GM21528 (cell line): ENCODE data around the gene ADAMTSL1.

ENCODE experiments used
- ATAC-seq: cut with Tn5 transposase; IDR thresholded peaks from one replicate; pipeline ENCODE4 v1.9.1; 2021; ENCODE audit warnings: mild to moderate bottlenecking, moderate library complexity; ENCODE audit not compliant: unreplicated experiment, low FRiP score

Gene ADAMTSL1

DNA sequence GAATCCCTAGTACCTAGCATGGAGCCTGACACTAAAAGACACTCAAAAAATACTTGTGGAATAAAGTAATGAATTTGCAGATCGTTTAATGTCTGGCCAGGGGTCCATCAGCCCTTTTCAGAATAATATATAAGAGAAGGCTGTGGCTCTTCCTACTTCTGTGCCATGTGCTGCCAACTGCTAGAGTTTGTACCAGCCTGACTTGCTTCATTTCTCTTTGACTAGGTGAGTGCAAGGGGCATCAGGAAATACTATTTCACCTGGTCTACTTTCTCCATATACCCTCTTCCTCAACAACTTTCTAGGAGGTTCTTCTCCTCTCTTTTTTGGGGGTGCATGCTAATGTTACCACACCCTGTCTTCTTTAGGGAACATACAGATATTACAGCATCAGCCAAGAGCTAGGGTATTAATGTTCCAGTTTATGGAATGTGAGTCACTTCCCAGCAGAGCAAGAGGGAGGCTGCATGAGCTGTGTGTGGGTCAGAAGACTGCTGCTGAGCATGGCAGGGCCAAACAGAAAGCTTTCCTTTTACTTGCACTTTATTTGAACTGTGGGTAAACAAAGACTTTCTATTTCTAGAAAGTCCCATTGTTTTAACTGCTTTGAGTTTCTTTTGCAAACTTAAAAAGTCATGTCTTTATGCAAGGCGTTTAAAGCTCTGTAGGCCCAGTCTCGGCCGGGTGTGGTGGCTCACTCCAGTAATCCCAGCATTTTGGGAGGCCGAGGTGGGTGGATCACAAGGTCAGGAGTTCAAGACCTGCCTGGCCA is 158.9 kb downstream of the ADAMTSL1 start:
- no peak for ATAC-seq

- ATAC-seq: no peak
Measured at GRCh38 chr9:18636781-18637180, 162.8 kb downstream of the ADAMTSL1 start.

- no peak for ATAC-seq
Measured at GRCh38 chr9:18638371-18639249, 164.7 kb downstream of the ADAMTSL1 start.

DNA sequence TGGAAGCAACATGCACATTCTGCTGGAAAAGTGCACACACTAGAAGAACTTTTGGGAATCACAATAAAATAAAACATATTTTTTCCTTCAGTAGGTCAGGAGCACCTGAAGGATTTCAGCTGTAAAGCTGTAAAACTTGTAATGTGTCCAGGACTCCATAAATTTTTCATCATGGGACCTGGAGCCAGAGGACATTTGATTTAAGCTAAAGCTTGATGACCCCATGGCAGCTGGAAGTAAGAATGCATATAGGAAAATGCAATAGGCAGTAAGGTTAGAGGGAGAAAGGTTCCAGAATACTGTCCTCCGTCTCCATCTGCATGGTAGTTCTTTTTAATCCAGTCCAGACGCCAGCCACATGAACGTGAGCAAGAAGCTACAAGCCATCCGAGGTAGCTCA is 166.0 kb downstream of the ADAMTSL1 start:
- ATAC-seq: no peak

DNA sequence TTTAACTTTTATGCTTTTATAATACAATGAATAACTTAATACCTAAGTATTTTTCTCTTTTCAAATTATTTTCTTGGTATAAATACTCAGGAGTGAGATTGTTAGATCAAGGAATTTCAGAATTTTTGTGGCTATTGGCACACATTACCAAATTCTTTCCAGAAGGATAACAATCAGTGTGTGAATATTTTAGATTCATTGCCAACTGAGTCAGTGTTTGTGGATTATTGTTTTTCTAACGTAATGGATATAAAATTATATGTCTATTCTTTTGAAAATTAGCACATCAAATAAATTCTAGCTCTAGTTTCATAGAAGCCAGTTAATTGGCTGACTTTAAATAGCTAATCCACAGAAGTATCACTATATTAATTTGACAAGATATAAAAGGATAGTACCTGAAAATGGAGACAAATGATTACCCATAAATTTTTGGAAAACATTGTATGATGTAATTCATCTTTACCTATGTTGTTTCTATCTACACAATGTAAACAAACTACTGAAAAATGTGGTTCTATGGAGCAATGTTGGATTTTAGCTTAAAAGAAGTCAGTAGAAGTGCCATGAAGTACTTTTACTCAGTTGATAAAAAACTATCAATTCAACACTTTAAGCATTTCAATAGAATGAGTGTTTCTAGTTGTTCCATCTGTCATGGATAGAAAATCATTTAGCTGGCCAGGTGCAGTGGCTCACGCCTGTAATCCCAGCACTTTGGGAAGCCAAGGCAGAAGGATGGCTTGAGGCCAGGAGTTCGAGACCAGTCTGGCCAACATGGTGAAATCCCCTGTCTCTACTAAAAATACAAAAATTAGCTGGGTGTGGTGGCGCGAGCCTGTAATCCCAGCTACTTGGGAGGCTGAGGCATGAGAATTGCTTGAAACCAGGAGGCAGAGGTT is 185.1 kb downstream of the ADAMTSL1 start:
- no peak for ATAC-seq

DNA sequence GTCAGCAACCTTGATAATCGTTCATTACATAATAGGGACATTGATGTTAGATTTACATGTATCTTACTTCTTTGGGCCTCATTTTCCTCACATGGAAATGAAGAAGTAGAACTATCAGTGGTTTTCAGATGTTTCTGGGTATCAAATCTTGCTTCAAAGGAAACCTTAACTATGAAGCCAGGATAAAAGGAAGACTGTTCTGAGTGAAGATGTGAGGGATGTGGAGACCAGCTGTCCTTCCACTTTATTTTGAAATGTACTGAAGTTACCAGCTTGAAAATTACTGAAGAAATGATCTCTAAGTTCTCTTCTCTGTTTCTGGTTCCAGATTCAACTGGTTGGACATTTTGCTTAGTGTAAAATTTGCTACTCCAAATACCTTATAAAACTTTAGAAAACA is 186.0 kb downstream of the ADAMTSL1 start:
- no peak for ATAC-seq

GRCh38 chr9:18662320-18662719 is 188.4 kb downstream of the ADAMTSL1 start:
- no peak for ATAC-seq

DNA sequence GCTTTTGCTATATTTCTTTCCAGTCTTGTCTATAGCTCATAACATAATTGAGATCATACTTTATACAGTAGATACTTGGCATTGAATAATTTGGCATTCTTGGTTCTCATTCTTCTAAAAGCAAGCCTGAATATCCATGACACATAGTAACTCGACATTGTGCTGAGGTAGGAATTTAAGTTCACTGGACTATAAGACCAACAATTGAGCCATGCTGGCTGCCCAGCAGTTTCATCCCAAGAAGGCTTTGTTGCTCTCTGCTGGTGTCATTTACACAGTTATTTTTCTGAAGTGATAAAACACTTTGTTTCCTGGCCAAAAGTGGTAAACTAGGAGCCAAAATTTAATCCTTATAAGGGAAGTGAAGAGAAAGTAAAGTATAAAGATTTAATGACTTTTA is 192.0 kb downstream of the ADAMTSL1 start:
- no peak for ATAC-seq

- no peak for ATAC-seq
Measured at GRCh38 chr9:18666348-18666747, 192.4 kb downstream of the ADAMTSL1 start.

DNA sequence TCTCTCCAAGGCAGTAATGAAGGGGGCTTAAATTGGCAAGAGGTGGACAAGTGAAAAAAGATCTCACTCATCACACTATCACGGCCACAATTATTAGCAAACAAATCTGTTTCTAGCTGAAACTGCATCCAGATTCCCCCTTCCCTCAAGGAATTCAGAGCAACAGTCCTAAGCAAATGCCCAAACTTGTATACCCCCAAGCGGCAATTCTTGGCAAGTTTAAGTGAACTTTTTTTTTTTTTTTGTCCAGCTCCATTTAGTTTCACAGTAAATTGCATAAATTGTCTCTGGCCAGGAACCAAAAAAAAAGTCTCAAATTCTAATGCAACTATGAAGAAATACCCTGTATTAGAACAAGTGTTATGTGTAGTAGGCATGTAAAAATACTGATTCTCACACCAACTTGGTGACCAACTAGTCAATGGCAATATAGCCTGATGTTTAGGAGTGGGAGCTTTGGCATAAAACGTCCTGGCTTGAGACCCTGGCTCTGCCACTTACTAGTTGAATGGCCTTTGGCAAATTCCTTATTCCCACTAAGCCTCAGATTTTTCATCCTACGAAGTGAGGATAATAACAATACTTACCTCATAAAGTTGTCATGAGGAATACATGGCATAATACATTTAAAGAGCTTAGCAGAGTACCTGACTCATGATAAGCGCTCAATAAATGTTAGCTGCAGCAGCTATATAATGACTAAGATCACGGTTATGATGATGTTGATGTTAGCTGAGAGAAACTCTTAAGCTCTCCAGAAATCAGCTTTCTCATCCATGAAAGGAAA is 193.2 kb downstream of the ADAMTSL1 start:
- no peak for ATAC-seq

- ATAC-seq: no peak
Measured at GRCh38 chr9:18668944-18669343, 195.0 kb downstream of the ADAMTSL1 start.

DNA sequence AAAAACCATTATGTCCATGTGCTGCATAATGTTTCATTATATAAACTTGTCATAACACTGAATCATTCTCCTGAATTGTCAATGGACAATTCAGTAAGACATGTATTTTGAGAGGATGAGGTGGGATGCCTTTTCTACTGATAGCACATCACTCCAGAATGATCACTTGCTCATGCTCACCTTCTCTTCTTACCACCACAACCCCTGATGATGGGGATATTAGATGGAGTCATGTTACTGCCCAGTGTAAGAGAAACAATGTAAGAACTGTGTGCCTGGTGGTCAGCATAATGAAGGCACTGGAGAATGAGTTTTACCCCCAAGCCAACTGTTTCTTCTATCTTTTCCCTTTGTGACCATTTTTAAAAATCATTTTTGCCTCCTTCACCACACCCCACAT is 198.8 kb downstream of the ADAMTSL1 start:
- no peak for ATAC-seq

DNA sequence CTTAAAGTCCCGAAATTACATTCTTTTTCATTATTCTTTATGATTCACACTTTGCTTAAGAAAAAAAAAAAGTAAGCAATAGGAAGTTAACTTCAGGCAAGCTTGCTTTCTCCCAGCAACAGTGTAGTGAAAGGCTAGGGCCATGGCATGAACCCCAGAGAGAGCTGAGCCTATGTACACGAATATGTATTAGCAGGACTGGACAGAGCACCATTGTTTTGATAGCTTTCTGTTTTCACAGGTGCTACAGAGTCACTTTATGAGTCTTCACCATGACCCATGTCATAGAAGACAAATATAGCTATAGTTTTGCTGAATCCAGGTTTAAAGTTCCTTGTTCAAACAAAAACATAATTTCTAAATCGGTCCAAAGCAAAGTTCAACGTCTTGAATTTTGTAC is 199.2 kb downstream of the ADAMTSL1 start:
- no peak for ATAC-seq

GRCh38 chr9:18675332-18675731 is 201.4 kb downstream of the ADAMTSL1 start:
- ATAC-seq: no peak

DNA sequence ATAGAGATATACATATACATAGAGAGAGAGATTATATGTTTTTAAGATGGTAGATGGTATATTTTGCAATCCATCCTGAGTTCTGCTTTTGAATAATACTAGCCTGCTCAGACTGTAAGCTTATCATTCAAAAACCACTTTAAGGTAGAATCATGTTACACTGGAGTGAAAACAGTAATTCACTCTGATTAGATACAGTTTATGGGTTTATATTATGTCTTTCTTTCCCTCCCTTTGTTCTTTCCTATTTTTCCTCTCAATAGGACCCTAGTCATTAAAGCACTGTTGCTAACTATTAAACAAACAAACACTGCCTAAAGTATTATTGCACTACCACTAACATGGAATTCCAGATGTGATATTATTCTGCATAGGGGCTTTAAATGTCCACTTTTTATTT is 202.0 kb downstream of the ADAMTSL1 start:
- ATAC-seq: no peak

- ATAC-seq: no peak
Measured at GRCh38 chr9:18676525-18676924, 202.6 kb downstream of the ADAMTSL1 start.

DNA sequence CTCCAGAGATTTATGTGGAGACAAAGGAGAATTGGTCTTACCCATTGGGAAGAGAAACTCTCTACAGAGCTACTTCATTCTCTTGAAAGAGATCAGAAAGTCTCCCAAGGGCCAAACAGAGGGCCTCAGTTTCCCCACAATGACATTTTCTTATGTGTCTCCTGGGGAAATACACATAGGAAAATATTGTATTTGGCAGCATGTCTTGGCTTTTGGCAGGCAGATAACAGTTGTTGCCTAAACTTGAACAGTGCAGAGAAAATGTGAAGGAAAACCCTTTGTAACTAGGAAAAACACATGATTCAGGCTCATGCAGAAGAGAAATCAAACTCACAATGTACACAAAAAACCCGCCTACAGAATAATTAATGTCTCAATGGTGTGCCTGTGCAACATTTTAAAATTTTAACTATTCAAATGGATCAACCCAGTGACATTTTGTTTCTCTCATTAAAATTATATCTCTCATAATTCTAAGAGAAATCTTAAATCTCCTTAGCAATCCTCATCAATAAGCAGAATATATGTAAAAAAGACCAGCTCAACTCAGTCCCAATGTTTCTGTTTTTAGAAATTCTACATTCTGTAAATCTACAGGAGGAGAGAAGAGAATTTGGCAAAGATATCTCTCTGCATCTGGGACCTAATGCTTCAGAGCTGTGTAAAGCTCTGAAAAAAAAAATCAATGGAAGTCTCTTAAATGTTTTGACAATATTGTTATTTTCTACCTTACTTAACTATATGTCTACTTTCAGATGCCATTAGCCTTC is 205.1 kb downstream of the ADAMTSL1 start:
- no peak for ATAC-seq

- no peak for ATAC-seq
Measured at GRCh38 chr9:18682907-18683306, 209.0 kb downstream of the ADAMTSL1 start.

DNA sequence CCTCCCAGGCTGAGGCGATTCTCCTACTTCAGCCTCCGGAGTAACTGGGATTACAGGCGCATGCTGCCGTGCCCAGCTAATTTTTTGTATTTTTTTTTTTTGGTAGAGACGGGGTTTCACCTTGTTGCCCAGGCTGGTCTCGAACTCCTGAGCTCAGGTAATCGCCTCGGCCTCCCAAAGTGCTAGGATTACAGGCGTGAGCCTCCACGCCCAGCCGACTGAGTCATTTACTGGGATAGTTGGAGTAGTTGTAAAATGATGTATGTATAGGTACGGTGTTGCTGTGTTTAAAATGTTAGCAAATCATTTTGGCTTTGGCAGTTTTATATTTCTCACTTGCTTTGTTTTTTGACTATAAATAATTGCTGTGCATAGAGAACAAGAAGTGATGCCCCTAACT is 209.4 kb downstream of the ADAMTSL1 start:
- no peak for ATAC-seq
